ENCODE results near the gene TNFSF15. TPM values are rescaled to one million over a fixed set of nuclear protein-coding genes. Genes with fewer than 3 reads are reported as not detected.
"Not testable (repeated sequence)": the region's sequence is repeated elsewhere in the genome, so short reads cannot be mapped to it uniquely, and the experiment has no call there.

The TNFSF15 gene
- total RNA-seq, 3 donors from 2014 or later: 0.32 to 0.53 (median 0.43) TPM

- peak; percentile 61 to 71 for ATAC-seq
- H3K36me3 Mint-ChIP-seq (ENCODE audit: insufficient read depth): no peaks in the 10 kb centered on the region
- no peak overlapping the region for H3K4me3 Mint-ChIP-seq
- DNase-seq: peak; percentile 73
- H3K9me3 Mint-ChIP-seq: no peaks in the 10 kb centered on the region
- H3K4me1 Mint-ChIP-seq (ENCODE audit: low read depth): peaks cover 48% of the 10 kb centered on the region
- no peaks in the 10 kb centered on the region for H3K27me3 Mint-ChIP-seq (ENCODE audit: low read depth)
Observed at GRCh38 chr9:114738581-114739316, 67.1 kb downstream of the TNFSF15 start.

DNA sequence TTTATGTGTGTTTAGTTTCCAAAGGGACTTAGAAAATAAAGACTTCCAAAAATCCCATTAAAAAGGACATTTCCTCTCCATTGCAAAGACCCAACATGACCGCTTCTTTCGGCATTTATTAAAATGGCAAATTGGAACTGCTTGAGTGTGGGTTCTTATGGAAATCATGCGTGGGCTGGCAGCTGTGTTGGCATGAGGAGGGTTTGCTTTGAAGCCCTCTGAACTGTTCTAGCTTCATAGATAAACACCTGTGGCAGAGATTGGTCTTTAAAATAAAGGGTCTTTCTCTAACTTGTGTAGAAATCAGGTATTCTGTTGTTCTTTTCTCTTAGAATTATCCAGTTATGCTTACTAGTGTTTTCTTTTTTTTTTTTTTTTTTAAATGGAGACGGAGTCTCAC is 68.0 kb downstream of the TNFSF15 start:
- Mint-ChIP-seq H3K36me3 (ENCODE audit: insufficient read depth) (no peaks in the 10 kb centered on the region), H3K4me1 (ENCODE audit: low read depth) (peaks cover 48% of the 10 kb centered on the region), H3K4me3 (no peak overlapping the region), H3K27me3 (ENCODE audit: low read depth) (no peaks in the 10 kb centered on the region), H3K9me3 (no peaks in the 10 kb centered on the region)
- ATAC-seq: no peak
- no peak for DNase-seq

GRCh38 chr9:114737118-114737517 is 68.7 kb downstream of the TNFSF15 start:
- H3K4me3 Mint-ChIP-seq: no peak overlapping the region
- no peaks in the 10 kb centered on the region for H3K9me3 Mint-ChIP-seq
- DNase-seq: no peak
- no peaks in the 10 kb centered on the region for H3K27me3 Mint-ChIP-seq (ENCODE audit: low read depth)
- ATAC-seq: peak; percentile 64 to 76
- no peaks in the 10 kb centered on the region for H3K36me3 Mint-ChIP-seq (ENCODE audit: insufficient read depth)
- H3K4me1 Mint-ChIP-seq (ENCODE audit: low read depth): peaks cover 48% of the 10 kb centered on the region

DNA sequence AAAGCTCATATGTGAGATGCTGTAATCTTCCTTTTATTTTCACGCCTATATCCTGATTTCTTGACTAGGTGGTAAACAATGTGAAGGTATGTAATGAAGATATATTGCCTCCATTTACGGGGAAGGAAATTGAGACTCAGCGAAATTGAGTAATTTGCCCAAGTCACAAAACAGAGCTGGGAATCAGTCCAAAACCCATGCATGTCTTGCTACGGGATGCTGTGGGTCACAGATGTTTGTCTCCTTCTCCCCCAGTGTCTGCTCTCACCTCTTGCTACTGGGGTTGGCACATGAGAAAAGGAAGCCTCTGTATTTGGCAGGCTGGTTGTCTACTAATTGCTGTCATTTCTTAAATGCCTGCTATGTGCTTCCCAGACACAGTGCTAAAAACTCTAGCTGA is 70.1 kb downstream of the TNFSF15 start:
- H3K36me3 Mint-ChIP-seq (ENCODE audit: insufficient read depth): no peaks in the 10 kb centered on the region
- no peaks in the 10 kb centered on the region for H3K27me3 Mint-ChIP-seq (ENCODE audit: low read depth)
- no peaks in the 10 kb centered on the region for H3K9me3 Mint-ChIP-seq
- peaks cover 48% of the 10 kb centered on the region for H3K4me1 Mint-ChIP-seq (ENCODE audit: low read depth)
- ATAC-seq (no peak), DNase-seq (no peak)
- no peak overlapping the region for H3K4me3 Mint-ChIP-seq

- DNase-seq, H3K4me3 Mint-ChIP-seq, ATAC-seq: not testable (repeated sequence)
Observed at GRCh38 chr9:114735139-114735538, 70.7 kb downstream of the TNFSF15 start.

More at GRCh38 chr9:114735139-114735538, 70.7 kb downstream of the TNFSF15 start:
- H3K36me3 Mint-ChIP-seq (ENCODE audit: insufficient read depth); H3K9me3 Mint-ChIP-seq; H3K27me3 Mint-ChIP-seq (ENCODE audit: low read depth): not testable (repeated sequence)
- peaks cover 48% of the 10 kb centered on the region for H3K4me1 Mint-ChIP-seq (ENCODE audit: low read depth)

Other genes starting within 250 kb of the TNFSF15 start
- 10 to 100 TPM; 45.2 to 51.0 (median 50.3) TPM for gene ATP6V1G1, start 218.3 kb downstream of the TNFSF15 start, total RNA-seq
- gene TMEM268, start 194.7 kb downstream of the TNFSF15 start, total RNA-seq: 10 to 100 TPM; 21.6 to 28.4 (median 22.8) TPM
- not detected for gene TEX53, start 148.2 kb downstream of the TNFSF15 start, total RNA-seq
- under 1 TPM in 1 of 3 donors, not detected in 2; 0.42 TPM for gene TEX48, start 123.8 kb downstream of the TNFSF15 start, total RNA-seq
- 100 to 1,000 TPM; 130 to 192 (median 141) TPM for gene TNFSF8, start 124.6 kb upstream of the TNFSF15 start, total RNA-seq

Measured in activated T-cell treated with anti-CD3 and anti-CD28 coated beads, Interleukin-2, amount 50 U/mL, for 4 hours (primary cell).